Astrocyte (in vitro differentiated cells and primary cell): ENCODE data around the gene ABCC1.
"Not testable (repeated sequence)": the region's sequence is repeated elsewhere in the genome, so short reads cannot be mapped to it uniquely, and the experiment has no call there.

Experiments used
- EZH2 ChIP-seq: IDR thresholded peaks from 2 replicates; pipeline ENCODE4 v1.6.1; 2012; ENCODE audit warnings: mild to moderate bottlenecking, low read length, inconsistent platforms; ENCODE audit not compliant: insufficient read depth
- TF ChIP-seq, protein P1 (sequence below): IDR thresholded peaks from 2 replicates; pipeline ENCODE4 v1.5.1; 2011; ENCODE audit warnings: low read depth, mild to moderate bottlenecking, inconsistent platforms, low read length, moderate library complexity; ENCODE audit not compliant: insufficient read depth

DNA sequence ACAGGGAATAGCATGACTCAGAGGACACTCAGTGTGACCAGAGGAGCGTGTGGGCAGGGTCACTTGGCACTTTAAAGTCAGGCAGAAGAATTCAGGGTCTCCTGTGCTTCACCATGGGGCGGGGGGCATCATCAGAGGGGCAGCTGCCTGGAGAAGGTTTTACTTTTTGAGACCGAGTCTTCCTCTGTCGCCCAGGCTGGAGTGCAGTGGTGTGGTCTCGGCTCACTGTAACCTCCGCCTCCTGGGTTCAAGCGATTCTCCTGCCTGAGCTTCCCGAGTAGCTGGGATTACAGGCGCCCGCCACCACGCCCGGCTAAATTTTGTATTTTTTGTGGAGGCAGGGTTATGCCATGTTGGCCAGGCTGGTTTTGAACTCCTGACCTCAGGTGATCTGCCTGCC is 241.6 kb downstream of the ABCC1 start:
- TF ChIP-seq, protein P1, sequence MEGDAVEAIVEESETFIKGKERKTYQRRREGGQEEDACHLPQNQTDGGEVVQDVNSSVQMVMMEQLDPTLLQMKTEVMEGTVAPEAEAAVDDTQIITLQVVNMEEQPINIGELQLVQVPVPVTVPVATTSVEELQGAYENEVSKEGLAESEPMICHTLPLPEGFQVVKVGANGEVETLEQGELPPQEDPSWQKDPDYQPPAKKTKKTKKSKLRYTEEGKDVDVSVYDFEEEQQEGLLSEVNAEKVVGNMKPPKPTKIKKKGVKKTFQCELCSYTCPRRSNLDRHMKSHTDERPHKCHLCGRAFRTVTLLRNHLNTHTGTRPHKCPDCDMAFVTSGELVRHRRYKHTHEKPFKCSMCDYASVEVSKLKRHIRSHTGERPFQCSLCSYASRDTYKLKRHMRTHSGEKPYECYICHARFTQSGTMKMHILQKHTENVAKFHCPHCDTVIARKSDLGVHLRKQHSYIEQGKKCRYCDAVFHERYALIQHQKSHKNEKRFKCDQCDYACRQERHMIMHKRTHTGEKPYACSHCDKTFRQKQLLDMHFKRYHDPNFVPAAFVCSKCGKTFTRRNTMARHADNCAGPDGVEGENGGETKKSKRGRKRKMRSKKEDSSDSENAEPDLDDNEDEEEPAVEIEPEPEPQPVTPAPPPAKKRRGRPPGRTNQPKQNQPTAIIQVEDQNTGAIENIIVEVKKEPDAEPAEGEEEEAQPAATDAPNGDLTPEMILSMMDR, result not testable (repeated sequence)
- TF ChIP-seq EZH2, result not testable (repeated sequence)
